ENCODE measurements around the gene TMC3.
A peak's percentile ranks its signal among the peaks of the same experiment; 100 is the strongest.
"Not testable (repeated sequence)": the region's sequence is repeated elsewhere in the genome, so short reads cannot be mapped to it uniquely, and the experiment has no call there.

TMC3 gene

DNA sequence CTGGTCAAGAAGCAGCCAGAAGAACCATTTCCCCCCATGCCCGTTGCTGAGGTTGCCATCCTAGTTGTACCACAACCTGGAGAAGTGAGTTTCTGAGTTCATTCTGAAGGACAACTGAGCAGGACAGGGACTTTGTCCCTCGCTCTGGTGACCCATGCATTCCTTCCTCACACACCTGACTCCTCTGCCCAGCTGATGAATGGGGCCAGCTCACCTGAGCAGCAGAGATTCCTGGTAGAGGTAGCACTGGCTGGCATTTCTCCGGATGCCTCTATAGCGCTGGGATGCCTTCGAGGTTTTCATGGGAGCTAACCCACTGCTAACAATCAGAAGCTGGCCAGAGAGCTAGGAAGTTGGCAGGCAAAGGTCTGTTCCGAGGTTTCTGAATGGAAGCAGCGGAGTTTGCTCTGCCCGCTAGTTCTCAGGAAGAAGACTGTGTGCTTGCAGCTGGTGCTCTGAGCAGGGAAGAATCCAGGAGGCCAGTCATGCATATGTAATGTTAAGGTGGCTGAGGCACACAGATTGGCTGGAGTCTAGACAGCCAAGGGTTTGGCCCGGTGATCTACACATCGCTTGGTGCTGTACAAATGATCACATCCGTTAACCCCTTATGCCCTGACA lies at the start of gene TMC3:
TSS of gene TMC3 (minus strand) at position 439 of the 621 bp plus-strand sequence. CDS start at position 303, 136 bp downstream.
- FAIRE-seq (no peak), DNase-seq (ENCODE audit: low spot score) (no peak)

DNA sequence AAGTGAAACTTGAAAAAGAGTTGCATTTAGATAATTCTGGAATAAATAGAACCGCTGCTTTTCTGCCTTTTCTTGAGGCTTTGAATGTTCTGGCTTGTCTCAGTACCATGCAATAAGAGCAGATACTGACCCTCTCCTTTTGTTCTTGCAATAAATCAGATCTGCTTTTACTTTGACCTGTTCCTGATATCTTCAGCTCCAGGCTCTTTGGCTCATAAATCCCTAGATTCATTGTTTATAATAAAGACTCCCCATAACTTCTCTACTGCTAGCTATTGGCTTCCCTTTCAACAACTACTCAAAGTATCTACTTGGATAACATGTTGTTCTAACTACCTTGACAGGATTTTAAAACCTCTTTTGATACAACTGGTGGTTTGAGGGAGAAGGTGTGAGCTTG lies 47.4 kb upstream of the TMC3 start:
- DNase-seq (ENCODE audit: low spot score) (no peak), FAIRE-seq (no peak)

DNA sequence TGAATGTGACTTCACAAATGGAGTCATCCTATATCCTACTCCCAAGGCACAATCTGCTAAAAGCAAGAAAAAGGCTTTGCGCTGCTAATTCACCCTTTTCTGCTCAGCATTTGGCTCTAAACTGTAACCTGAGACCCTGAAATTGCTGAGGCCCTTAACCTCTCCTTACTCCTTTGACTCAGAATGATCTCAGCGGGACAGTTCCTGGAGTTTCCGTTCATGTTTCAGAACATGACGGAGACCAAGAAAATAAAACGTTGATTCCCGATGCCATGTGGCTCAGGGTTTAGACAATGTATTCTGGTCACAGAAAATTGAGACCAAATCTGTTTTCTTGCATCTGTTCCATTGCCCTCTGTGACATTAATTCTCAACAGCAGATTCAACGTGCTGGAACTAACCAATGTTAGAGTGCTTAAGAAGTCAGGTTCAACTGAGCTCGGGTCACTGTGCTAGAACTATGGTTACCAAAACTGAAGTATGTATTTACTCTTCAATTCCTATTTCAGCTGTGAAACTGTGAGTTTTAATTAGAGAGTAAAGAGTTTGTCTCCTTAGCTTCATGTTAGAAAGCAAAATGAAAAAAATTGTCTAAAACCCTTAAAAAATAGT lies 45.4 kb upstream of the TMC3 start:
- FAIRE-seq, result no peak
- DNase-seq (ENCODE audit: low spot score), result no peak

DNA sequence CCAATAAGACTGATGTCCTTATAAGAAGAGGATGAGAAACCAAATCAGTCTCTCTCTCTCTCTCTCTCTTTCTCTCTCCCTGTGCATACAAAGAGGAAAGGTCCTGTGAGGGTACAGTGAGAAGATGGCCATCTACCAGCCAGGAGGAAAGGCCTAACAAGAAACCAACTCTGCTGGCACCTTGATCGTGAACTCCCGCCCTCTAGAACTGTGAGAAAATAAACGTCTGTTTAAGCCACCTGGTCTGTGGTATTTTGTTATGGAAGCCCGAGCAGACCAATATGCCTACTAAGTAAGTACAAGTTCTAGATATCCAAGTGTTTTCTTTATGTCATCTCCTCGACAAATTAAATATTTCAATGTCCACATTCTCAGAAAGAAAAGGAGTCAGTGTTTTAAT lies 44.9 kb upstream of the TMC3 start:
- DNase-seq (ENCODE audit: low spot score) (no peak), FAIRE-seq (no peak)

DNA sequence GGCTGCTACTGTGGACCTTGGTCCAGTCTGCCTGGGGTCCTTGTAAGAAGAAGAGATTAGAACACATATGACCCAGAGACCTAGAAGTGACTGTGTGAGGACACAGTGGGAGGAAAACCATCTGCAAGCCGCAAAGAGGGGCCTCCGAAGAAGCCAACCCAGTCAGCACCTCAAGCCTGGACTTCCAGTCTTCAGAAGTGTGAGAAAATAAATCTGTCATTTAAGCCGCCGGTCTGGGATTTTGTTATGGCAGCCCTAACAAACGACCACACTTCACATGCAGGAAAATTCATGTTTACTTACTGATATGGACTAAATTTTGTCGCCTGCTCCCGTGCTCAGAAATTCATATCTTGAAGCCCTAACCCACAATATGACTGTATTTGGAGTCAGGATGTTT lies 44.4 kb upstream of the TMC3 start:
- FAIRE-seq (no peak), DNase-seq (ENCODE audit: low spot score) (no peak)

DNA sequence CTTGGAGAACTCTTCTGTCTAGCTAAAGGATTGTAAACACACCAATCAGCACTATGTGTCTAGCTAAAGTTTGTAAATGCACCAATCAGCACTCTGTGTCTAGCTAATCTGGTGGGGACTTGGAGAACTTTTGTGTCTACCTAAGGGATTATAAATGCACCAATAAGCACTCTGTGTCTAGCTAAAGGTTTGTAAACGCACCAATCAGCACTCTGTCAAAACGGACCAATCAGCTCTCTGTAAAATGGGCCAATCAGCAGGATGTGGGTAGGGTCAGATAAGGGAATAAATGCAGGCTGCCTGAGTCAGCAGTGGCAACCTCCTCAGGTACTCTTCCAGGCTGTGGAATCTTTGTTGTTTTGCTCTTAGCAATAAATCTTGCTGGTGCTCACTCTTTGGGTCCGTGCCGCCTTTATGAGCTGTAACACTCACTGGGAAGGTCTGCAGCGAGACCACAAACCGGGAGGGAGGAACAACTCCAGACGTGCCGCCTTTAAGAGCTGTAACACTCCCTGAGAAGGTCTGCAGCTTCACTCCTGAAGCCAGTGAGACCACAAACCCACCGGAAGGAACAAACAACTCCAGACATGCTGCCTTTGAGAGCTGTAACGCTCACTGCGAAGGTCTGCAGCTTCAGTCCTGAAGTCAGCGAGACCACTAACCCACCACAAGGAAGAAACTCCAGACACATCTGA lies 40.4 kb upstream of the TMC3 start:
- FAIRE-seq; DNase-seq (ENCODE audit: low spot score): not testable (repeated sequence)

DNA sequence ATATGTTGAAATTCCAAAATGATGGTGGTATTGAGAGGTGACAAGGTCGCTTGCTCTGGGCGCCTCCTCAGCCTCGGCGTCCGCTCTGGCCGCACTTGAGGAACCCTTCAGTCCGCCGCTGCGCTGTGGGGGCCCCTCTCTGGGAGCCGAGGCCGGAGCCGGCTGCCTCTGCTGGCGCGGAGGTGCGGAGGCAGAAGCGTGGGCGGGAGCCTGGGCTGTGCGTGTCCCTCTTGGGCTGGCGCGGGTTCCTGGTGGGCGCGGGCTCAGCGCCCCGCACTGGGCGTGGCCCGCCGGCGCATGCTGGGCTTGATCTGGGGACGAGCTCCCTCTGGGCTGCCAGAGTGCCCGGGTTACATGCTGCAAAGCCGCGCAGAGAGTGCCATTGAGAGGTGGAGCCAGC lies 39.8 kb upstream of the TMC3 start:
- FAIRE-seq (no peak), DNase-seq (ENCODE audit: low spot score) (no peak)

DNA sequence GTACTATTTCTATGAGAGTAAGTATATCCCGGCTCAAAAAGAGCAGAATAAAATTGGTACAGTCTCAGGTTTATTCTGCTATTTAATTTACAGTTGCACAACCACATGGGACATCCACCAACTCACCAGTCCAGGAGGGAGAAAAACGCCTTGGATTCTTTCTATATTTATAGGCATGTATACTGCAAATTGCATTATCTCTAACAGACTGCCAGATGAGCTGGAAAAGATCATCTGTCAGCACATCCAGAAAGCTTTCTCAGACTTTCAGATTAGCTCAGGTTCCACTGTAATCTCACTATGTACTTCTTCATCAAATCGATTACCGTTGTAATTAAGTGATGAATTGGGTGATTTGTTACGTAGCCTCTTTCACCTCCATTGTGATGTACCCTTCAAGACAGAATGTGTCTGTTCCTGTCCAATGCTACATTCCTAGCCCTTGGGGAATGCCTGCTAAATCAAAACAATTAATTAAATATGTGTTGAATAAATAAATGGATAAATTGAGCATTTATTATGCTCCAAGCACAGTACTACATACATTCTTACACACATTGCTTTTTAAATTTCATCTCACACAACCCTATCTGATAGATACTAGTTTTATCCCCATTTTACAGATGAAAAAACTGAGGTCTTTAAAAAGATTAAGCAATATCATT lies 38.1 kb upstream of the TMC3 start:
- FAIRE-seq (no peak), DNase-seq (ENCODE audit: low spot score) (no peak)

DNA sequence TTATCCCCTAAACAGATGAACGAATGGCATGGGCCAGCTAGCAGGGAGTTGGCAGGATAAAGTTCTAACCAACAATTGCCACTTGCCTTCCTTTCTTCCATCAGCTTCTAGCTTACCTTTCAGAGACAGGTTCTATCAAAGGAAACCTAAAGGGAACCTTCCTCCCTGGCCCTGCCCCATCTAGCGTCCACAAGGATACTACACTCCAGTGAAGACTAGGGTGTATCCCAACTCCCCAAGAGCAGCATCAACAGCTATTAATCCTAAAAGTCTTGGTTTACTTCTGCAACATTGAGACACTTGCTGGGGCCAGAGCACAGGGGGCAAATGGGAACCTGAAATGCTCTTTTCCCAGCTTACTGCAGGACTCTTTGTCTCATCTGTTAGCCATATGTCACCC lies 37.0 kb upstream of the TMC3 start:
- FAIRE-seq (no peak), DNase-seq (ENCODE audit: low spot score) (no peak)

DNA sequence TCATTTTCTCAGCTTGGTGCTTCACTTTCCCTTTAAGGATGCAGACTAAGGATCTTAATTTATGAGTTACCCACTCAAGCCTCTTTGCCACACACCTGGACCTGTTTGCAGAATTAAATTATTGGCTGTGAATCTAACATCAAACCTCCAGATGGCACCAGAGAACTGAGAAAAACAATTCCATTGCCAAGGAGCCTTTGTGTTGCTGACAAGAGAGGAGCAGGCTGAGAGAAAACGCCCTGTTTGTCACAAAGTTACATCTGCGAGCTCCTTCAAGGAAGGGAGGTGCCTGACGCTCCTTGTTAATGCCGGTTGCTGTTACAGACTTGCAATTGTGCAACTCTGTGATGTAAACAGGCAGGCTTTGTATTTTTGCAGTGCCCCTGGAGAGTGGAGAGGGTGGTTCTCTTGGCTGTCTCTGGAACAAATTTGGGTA lies 36.3 kb upstream of the TMC3 start:
- no peak for FAIRE-seq

DNA sequence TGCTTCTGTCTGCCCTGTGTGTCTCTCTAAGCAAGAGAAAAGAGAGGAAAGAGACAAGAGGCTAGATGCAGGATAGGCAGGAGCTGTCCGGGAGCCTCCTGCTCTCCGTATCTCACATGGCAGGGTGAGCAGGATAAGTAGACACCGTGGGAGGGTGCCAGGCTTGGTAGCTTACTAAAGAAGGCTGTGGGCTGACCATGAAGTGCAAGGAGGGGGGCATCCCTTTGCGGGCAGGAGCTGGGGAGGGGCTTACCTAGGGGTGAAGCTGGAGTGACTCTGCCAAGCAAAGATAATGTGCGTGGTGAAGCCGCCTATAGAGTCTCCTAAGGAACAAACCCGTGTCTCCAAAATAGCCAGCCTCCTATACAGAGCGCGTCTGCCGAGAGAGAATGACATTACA lies 33.7 kb upstream of the TMC3 start:
- FAIRE-seq, result no peak
- no peak for DNase-seq (ENCODE audit: low spot score)

More for the DNA sequence above, 36.3 kb upstream of the TMC3 start:
- no peak for DNase-seq (ENCODE audit: low spot score)

DNA sequence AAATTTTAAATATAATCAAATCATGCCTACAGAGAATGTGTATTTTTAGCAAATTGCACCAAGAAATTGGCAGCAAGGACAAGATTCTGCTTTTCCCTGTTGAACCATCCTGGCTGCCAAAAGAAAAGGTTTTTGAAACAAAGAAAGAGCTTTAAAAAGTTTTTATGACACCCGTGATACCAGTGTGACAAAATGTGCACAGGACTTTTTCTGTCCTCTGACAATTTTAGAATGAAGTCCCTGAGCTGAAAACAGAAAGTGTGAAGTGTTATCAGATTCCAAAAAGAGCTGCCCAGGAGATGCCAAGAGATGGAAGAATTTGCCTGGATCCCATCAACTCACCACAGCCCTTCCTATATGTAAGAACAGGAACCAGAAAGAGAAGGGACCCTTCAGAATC lies 33.2 kb upstream of the TMC3 start:
- FAIRE-seq (no peak), DNase-seq (ENCODE audit: low spot score) (no peak)

DNA sequence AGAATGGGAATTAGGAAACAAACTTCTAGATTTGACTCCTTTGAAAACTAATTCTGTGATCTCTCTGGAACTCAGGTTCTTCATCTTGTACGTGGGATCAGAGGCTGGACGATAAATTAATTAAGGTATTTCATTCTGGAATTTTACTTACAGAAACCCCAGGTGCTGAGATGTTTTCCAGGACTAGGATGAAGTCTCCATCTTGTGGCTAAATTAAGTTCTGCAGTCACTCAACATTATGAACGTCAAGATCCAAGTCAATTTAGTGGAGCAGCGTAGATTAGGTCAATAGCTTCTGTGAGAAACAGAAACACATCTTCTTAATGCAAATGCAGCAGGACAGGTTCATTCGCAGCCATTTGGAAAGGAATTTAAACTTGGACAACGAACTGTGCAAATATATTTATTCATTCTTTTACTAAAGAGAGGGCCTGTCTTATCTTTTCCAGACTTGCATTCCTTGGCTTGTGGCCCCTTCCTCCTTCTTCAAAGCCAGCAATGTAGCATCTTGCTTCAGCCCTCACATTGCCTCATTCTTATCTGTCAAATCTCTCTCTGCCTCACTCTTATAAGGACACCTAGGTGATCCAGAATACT lies 26.7 kb upstream of the TMC3 start:
- DNase-seq (ENCODE audit: low spot score), result peak; percentile 29
- no peak for FAIRE-seq

DNA sequence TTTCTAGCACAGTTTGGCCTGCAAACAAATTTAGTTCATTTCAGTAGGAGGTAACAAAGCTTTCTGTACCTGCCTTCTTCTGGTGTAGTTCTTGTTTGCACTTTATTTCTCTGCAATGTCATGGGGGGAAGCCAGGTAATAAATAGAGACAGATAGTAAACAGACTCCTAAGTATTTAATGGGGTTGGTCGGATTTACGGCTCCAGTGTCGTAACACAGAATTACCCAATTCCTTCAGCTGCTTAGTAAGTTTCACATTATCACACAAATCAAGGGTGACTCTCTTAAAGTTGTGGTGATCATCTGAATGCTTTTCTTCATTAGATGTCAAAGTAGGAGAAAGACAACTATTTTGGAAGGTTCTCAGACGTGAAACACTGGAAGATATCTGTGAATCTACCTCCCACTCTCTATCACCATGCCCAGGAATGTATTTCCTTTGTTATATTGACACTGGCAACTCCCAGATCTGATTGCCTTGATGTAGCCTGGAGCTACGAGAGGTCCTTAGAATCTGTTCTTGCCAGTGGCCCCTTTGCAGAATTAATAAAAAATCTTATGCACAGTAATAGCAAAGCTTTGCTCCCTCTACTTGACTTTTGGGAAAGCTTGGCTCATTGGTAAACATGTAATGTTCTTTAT lies 25.0 kb upstream of the TMC3 start:
- no peak for FAIRE-seq
- DNase-seq (ENCODE audit: low spot score), result no peak

DNA sequence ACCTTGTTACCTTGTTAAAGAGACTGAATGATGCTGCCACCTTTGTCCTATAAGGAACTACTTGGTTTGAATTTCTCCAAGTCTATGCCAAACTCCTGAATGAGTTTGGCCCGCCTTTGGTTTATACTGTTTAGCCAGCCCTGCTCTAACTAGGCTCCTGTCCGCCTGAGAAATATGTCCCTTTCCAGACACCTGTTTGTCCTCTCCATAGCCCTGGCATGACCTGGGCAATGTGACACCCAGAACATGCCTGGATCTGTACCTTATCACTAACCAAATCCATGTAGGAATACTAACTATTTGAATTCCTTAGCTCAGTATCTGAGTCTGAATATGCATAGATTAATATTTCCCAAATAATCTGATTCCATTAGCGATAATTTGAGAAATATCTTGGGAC lies 24.4 kb upstream of the TMC3 start:
- no peak for FAIRE-seq
- DNase-seq (ENCODE audit: low spot score), result no peak

DNA sequence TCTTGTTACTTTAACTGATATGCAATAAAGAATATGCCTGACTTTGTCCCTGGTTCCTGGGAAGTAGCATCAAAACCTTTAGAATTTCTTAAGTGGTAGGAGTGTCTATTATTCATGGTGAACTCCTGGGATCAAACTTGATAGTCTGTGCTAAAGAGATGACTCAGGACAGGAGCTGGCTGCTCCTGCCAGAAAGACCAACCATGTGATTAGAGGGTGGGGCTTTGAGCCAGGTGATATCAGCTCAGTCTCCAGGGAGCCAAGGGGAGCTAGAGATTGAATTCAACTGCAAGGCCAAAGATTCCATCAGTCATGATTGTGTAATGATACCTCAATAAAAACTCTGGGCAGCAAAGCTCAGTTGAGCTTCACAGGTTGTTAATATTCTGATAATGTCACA lies 20.6 kb upstream of the TMC3 start:
- DNase-seq (ENCODE audit: low spot score), result no peak
- FAIRE-seq, result no peak

DNA sequence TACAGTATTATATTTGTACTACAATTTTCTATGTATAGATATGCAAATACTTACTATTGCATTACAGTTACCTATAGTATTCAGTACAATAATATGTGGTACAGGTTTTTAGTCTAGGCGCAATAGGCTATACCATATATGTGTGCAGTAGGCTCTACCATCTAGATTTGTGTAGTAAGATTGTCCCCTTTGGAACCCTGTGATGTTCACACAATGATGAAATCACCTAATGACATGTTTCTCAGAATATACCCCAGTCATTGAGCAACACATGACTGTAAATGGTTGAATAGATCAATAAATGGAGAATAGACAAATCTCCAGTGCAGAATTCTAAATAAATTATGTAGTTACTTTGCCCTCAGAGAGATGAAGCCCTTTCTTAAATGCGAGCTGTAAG lies 17.6 kb upstream of the TMC3 start:
- DNase-seq (ENCODE audit: low spot score), result no peak

DNA sequence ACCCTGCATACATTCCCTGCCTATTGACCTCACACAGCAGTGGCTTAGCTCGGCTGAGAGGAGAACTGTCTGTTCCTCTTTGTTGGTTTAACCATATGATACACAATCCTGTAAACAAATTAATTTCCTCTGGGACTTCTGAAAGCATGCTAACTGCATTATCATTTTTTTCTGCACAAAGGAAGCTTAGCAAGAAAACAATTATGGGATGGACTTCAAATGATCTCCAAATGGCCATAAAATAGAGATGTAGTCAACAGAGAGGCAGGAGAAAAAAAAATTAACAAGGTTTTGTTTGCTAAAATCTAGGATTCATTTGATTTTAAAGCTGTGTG lies 14.4 kb upstream of the TMC3 start:
- FAIRE-seq (no peak), DNase-seq (ENCODE audit: low spot score) (no peak)

More for the DNA sequence above, 17.6 kb upstream of the TMC3 start:
- no peak for FAIRE-seq

DNA sequence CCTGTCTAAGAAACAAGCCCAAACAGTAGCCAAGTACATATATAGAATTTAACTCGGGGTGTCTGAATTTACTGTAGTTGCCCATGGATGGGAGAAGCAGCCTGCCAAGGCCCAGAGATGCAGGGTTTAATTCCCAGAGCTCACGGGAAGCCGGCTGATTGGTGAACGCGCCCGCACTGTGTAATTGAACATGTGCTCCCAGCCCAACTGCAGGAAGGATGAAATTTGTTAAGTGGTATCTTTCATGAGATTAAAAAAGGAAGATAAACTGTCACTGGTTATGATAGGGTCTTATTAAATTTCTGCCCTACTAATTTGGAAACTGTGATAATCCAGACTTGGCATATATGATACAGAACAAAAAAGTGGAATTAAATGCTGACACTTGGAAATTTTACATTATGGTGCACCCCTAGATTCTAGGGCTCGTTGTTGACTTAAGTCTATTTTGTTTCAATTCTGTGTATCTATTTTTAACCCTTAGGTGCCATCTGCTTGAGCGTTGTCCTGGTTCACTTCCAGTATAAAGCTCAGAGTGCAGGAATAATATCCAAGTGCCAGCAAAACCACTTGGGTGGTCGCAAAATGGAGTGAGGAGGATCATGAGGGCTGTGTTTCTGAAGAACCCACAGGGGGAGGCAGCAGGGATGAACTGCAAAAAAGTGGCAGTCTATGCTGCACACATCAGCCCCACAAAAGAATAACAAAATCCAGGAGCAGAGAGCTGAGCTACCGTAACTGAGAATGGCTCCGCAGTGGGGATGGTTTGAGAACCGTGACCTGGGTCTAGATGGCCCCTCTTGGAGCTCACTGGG lies 13.8 kb upstream of the TMC3 start:
- no peak for FAIRE-seq
- no peak for DNase-seq (ENCODE audit: low spot score)

DNA sequence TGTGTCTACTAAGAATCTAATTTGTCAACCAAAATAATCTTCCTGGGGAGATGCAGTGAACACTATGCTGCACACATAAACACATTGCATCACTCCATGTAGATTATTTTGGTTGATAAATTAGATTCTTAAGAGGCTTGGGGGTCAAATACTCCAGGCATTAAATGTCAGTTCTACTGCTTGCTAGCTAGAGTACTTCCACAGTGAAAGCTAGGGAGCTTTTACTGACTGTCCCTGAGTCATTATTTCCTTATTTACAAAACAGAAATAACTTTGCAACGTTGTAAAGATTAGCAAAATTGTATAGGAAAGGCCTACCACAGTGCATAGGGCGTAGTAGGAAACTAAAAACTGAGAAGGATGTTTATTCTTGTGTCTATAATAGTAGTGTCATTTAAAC lies 12.9 kb upstream of the TMC3 start:
- FAIRE-seq, result no peak
- no peak for DNase-seq (ENCODE audit: low spot score)

DNA sequence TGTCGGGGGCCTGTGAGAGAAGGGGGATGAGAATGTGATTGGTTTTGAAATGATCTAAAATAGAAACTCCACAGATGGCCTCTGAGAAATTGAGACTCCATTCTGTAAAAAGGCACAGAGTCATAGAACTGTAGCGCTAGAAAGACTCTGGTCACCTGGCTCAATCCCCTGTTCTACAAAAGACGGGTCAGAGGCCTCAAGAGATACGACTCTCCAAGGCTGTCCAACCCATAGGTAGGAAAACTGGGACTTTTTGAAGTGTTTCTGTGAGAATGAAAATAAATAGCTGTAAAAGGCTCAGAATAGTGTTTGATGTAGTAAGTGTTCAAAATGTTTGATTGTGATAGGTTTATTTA lies 11.7 kb upstream of the TMC3 start:
- FAIRE-seq, result no peak
- DNase-seq (ENCODE audit: low spot score), result no peak
